ENCODE measurements around the gene CEP68.

The CEP68 gene

GRCh38 chr2:65061146-65061909 lies 5.1 kb downstream of the CEP68 start:
- no peak for DNase-seq

GRCh38 chr2:65061910-65062339 lies 5.7 kb downstream of the CEP68 start:
- no peak for DNase-seq

- DNase-seq, result peak; percentile 77 to 91
These were observed 6.9 kb downstream of the CEP68 start for GRCh38 chr2:65062843-65063825.

GRCh38 chr2:65064728-65065552 lies 8.7 kb downstream of the CEP68 start:
- peak; percentile 87 to 95 for DNase-seq

GRCh38 chr2:65067806-65068553 lies 11.8 kb downstream of the CEP68 start:
- no peak for DNase-seq

- no peak for DNase-seq
These were observed 13.2 kb downstream of the CEP68 start for GRCh38 chr2:65069439-65069824.

- DNase-seq, result no peak
These were observed 14.1 kb downstream of the CEP68 start for GRCh38 chr2:65070172-65070830.

- no peak for DNase-seq
These were observed 14.6 kb downstream of the CEP68 start for GRCh38 chr2:65070856-65071255.

GRCh38 chr2:65071499-65072180 lies 15.4 kb downstream of the CEP68 start:
- DNase-seq, result no peak

- DNase-seq, result no peak
These were observed 16.2 kb downstream of the CEP68 start for GRCh38 chr2:65072181-65072970.

- DNase-seq, result no peak
These were observed 17.8 kb downstream of the CEP68 start for GRCh38 chr2:65073879-65074565.

GRCh38 chr2:65075176-65075575 lies 19.0 kb downstream of the CEP68 start:
- no peak for DNase-seq

- DNase-seq, result no peak
These were observed 19.6 kb downstream of the CEP68 start for GRCh38 chr2:65075605-65076344.

GRCh38 chr2:65076345-65076710 lies 20.1 kb downstream of the CEP68 start:
- DNase-seq, result no peak

GRCh38 chr2:65077898-65078297 lies 21.7 kb downstream of the CEP68 start:
- no peak for DNase-seq

GRCh38 chr2:65079017-65079416 lies 22.8 kb downstream of the CEP68 start:
- DNase-seq, result no peak

GRCh38 chr2:65081232-65081685 lies 25.0 kb downstream of the CEP68 start:
- DNase-seq, result peak; percentile 32 to 45

GRCh38 chr2:65085148-65085547 lies 28.9 kb downstream of the CEP68 start:
- DNase-seq, result no peak

GRCh38 chr2:65092791-65093190 lies 36.6 kb downstream of the CEP68 start:
- peak in 1 of 2 donors; percentile 25 for DNase-seq

All from inflammatory macrophage treated with lipopolysaccharide for 1 hour (primary cell).